ENCODE results near the gene COL18A1. TPM values are rescaled to one million over a fixed set of nuclear protein-coding genes. Genes with fewer than 3 reads are reported as not detected.

COL18A1 gene
- total RNA-seq = 346 and 535 TPM in 2 replicates

- DNase-seq (ENCODE audit: low read depth) = no peak
- TF ChIP-seq CTCF (conservative IDR thresholded peaks at IDR 0.05; ENCODE audit: low read depth, low read length) = no peak
- peak within 1 kb of the TSS; percentile 75 for H3K4me3 ChIP-seq (ENCODE audit: low read depth, low read length)
These were observed at the start of gene COL18A1 for GRCh38 chr21:45404730-45405270. COL18A1 (plus strand) TSS chr21:45405165; CDS start chr21:45405231, 66 bp downstream.

GRCh38 chr21:45355573-45355972 lies 49.4 kb upstream of the COL18A1 start:
- no peak for TF ChIP-seq CTCF (conservative IDR thresholded peaks at IDR 0.05; ENCODE audit: low read depth, low read length)
- DNase-seq (ENCODE audit: low read depth) = no peak
- no peak overlapping the region for H3K4me3 ChIP-seq (ENCODE audit: low read depth, low read length)

GRCh38 chr21:45356251-45356650 lies 48.7 kb upstream of the COL18A1 start:
- H3K4me3 ChIP-seq (ENCODE audit: low read depth, low read length) = no peak overlapping the region
- peak; percentile 20 for TF ChIP-seq CTCF (conservative IDR thresholded peaks at IDR 0.05; ENCODE audit: low read depth, low read length)
- no peak for DNase-seq (ENCODE audit: low read depth)

- no peak overlapping the region for H3K4me3 ChIP-seq (ENCODE audit: low read depth, low read length)
- DNase-seq (ENCODE audit: low read depth) = no peak
- no peak for TF ChIP-seq CTCF (conservative IDR thresholded peaks at IDR 0.05; ENCODE audit: low read depth, low read length)
These were observed 48.1 kb upstream of the COL18A1 start for GRCh38 chr21:45356653-45357435.

- H3K4me3 ChIP-seq (ENCODE audit: low read depth, low read length) = no peak overlapping the region
- TF ChIP-seq CTCF (conservative IDR thresholded peaks at IDR 0.05; ENCODE audit: low read depth, low read length) = peak; percentile 15
- no peak for DNase-seq (ENCODE audit: low read depth)
These were observed 47.3 kb upstream of the COL18A1 start for GRCh38 chr21:45357436-45358260.

- no peak for TF ChIP-seq CTCF (conservative IDR thresholded peaks at IDR 0.05; ENCODE audit: low read depth, low read length)
- DNase-seq (ENCODE audit: low read depth) = no peak
- H3K4me3 ChIP-seq (ENCODE audit: low read depth, low read length) = no peak overlapping the region
These were observed 46.7 kb upstream of the COL18A1 start for GRCh38 chr21:45358261-45358670.

All from epithelial cell of proximal tubule (primary cell).